HG03097 (cell line): ENCODE measurements around the gene CAPN15.

ENCODE experiments used
- ATAC-seq: cut with Tn5 transposase; IDR thresholded peaks from one replicate; pipeline ENCODE4 v1.9.1; 2021; ENCODE audit not compliant: unreplicated experiment, low FRiP score

The CAPN15 gene

GRCh38 chr16:559411-560203 is 32.1 kb downstream of the CAPN15 start:
- ATAC-seq = no peak

- ATAC-seq = no peak
These were observed 32.7 kb downstream of the CAPN15 start, which contains the start of gene PRR35 for GRCh38 chr16:560204-560700. PRR35 (plus strand) TSS chr16:560394; CDS start chr16:563295, 2,901 bp downstream.

DNA sequence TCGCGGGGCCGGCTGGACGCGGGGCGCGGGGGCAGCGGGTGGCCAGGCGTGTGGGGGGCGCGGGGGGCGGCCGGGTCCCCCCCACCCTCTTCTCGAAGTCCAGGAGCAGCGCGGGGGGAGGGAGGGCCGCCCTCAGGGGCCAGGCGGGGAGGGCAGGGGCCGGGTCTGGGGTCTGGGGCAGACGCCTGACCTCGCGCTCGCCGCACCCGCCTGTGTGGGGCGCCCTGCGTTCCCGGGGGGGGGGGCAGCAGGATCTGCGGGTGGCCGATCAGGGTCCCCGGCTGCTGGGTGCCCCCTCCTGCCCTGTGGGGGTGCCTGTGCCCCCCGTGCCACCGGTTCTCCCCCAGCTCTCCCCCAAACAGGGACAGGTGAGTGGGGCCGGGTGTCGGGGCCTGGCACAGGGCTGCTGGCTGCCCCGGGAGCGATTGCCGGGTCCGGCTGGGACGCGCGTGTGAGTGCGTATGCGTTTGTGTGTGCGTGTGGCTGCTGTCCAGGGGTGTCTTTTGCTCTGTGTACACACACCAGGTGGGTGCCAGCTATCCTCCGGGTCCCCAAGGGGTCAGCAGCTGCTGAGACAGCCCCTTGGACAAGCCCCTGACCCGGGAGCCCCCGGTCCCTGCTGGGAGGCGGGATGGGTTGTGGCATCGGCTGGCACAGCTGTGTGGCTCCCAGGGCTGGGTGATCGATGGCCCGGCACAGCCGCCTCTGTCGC is 33.3 kb downstream of the CAPN15 start:
- no peak for ATAC-seq

DNA sequence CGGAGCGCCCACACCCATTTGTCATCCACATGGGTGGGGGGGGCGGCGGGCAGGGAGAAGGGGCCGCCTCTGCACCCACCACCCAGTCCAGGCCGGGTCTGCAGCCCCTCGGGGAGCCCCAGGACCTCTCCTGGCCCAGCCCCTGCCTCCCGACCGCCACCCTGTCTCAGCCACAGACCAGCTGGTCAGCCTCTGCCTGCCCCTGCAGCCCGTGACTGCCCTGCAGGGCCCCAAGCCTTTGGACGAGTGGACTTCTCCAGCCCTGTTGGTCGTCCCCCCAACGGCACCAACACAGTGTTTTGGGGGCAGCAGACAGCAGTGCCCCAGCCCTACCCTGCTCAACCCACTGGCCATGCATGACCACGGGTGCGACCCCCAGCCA is 33.9 kb downstream of the CAPN15 start:
- ATAC-seq = no peak

- no peak for ATAC-seq
These were observed 34.7 kb downstream of the CAPN15 start for GRCh38 chr16:561957-562938.

DNA sequence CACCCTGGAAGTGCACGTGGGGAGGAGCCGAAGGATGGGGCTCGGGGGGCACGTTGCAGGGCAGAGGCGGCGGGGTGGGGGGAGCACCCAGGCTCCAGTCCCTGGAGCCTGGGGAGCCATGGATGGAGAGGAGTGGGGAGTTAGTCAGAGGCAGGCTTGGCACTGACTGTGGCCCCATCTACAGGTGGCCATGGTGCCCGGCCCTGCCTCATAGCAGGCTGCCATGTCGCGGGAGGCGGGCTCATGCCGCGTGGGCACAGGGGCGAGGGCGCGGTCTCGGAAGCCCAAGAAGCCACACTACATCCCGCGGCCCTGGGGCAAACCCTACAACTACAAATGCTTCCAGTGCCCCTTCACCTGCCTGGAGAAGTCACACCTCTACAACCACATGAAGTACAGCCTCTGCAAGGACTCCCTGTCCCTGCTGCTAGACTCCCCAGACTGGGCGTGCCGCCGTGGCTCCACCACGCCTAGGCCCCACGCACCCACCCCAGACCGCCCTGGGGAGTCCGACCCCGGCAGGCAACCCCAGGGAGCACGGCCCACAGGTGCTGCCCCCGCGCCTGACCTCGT is 35.6 kb downstream of the CAPN15 start:
- no peak for ATAC-seq

DNA sequence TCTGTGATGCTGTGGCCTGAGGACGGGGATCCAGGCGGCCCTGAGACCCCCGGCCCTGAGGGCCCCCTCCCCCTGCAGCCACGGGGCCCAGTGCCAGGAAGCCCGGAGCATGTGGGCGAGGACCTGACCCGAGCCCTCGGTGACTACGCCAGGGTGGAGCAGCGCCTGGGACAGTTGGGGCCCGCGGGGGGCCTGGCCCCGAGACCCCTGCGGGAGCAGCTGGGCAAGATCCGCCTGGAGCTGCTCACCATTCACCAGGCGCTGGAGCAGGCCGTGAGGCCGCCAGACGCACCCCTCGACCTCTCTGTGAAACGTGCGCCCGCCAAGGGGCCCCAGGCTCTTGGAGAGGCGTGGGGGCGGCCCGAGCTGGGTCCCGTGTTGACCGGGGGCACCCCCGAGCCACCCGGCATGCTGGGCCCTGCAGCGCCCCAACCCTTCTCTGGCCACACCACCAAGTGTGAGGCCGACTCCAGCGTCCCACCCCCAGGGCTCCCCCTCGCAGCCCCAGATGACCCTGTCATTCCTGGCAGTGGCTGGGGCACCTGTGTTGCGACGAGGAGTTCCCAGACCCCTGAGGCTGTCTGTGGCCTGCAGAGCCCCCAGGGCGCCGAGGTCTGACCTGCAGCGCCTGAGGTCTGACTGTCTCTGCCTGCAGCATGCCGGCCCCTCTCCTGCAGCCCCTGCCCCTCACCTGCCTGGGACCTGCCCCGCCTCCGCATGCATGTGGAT is 37.3 kb downstream of the CAPN15 start:
- no peak for ATAC-seq

GRCh38 chr16:565419-566330 is 38.2 kb downstream of the CAPN15 start:
- no peak for ATAC-seq

DNA sequence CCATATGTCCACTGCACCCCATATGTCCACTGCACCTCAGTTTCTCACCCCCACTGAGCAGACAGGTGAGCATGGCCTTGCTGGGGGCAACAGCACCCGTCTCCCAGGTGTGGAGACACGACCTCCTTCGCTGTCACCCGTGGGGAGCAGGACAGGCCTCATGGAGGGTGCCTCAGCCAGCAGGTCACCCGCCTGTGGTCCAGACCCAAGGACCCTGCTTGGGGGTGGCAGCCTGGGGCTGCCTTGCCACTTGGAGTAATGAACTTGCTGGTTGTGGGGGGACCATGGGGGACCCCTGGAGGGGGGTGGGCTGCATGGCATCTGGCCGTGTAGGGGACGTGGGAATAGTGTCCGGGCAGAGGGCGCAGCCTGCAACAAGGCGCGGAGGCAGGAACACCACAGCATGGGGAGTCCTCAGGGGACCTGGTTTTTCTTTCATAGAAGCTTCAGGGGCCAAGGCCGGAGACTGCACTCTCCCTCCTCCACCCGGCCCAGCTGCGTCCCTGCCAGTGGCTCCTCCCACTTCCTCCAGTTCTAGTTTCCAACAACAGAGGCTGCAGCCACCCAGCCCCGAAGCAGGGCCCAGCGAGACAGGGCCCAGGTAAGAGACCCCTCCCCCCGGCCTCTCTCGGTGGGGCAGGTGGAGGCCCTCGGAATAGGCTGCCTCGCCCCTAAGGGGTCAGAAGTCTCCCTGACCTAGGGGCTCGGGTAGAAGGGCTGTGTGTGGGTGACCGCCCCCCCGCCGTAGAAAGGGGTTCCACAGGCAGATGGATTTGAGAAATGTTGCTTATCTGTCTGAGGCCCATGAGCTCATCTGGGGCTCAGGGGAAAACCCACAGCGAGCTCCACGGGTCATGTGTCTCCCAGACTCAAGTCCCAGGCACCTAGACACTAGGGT is 39.2 kb downstream of the CAPN15 start, which contains the start of gene NHLRC4:
Gene NHLRC4, plus strand, starts transcription at position 531 of the 898 bp plus-strand sequence. CDS start 1,043 bp downstream, outside the sequence.
- ATAC-seq = no peak

- no peak for ATAC-seq
These were observed 40.1 kb downstream of the CAPN15 start for GRCh38 chr16:567373-568256.

DNA sequence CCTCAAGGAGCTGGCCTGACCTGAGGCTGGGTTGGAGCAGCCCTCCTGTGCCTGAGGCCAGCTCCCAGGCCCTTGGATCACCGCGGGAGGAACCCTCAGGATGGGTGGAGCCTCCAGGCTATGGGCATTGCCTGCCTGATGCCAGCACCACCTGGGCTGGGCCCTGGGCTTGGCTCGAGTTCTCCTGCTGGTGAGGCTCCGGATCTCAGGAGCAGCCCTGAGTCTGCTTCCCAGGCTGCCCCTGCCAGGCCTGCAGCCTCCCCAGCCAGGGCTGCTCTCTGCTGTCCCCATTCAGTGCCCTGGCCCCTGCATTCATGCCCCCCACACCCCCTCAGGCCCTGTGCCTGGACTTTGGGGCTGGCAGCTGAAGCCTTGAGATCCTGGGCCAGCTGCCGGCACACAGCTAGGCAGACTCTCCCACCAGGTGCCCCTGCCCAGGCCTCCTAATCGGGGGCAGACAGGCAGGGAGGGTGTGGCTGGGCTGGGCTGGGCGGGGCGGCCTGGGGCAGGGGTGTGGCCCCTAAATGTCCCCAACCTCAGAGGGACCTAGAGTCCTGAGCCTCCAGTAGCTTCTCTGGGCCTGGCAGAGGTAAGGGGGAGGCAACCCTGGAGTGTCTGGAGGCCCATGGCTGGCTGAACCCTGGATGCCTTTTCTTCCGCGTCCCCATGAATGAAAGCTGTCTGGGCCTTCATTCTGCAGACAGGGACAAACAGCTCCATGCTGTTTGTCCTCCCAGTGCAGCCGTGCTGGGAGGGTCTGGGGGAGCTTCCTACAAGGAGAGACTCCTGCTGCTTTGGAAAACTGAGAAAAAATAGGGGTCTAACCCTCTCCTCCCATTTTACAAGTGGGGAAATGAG is 41.1 kb downstream of the CAPN15 start:
- ATAC-seq = no peak

DNA sequence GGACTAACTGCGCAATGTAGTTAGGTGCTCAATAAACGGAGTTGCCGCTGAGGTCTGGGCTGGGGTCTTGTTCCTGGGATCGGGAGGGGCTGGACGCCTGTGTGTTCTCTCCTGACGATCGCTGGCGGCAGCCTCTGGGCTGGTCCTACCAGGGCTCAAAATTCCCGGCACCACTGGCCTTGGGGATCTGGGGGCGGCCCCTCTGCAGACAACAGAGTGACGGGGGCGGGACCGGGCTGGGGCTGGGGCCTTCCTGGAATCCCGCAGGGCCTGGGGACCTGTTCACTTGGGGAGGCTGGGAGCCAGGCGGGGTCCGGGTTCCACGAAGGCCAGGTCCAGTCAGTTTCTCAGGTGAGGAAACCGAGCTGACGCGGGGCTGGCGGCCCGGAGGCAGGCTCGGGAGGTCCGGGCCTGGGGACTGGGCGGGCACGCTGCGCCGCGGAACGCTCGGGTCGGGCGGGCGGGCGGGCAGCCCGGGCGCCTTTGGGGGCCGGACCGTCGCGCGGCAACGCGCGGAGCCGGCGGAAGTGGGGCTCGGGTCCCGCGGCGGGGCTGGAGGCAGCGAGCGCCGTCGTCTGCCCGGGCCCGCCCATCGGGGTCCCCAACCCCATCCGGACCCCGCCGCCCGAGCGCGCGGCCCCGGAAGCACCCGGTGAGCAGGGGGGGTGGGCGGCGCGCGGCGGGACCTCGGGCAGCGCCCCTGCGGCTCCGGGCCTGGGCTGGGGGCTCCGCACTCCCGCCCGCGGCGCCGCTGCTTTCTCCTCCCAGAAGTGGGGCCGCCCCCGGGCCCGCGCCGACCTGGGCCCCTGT is 42.1 kb downstream of the CAPN15 start, which contains the start of gene PIGQ:
Gene PIGQ, plus strand, starts transcription at position 524 of the 810 bp plus-strand sequence. CDS start 4,107 bp downstream, outside the sequence.
- ATAC-seq = no peak

GRCh38 chr16:572865-573650 is 45.5 kb downstream of the CAPN15 start:
- no peak for ATAC-seq
